OCI-LY3 (cell line): Measurements from ENCODE around the gene LAT.

Experiments used
- CTCF ChIP-seq: fragments of 200-600, 300-600 bp; sonication (generic); IDR thresholded peaks from 2 replicates; pipeline ENCODE4 v1.5.1; 2014; ENCODE audit warnings: antibody characterized with exemption, low read length, low read depth
- EZH2phosphoT487 ChIP-seq: fragments of 200-600 bp; shearing (Covaris generic); IDR thresholded peaks from 2 replicates; pipeline ENCODE4 v1.6.1; 2018; ENCODE audit warnings: antibody characterized with exemption, mixed run types, low read depth

- TF ChIP-seq EZH2phosphoT487 (no peak), CTCF (no peak)
Observed at GRCh38 chr16:28974437-28975157, 10.3 kb upstream of the LAT start, which contains the start of gene SPNS1.
